PC-3 (cell line): ENCODE results near the gene MOB3A. TPM values are rescaled to one million over a fixed set of nuclear protein-coding genes. Genes with fewer than 3 reads are reported as not detected.

Experiments used
- ATAC-seq: fragments of 200-7000 bp; cut with Tn5 transposase; 2 replicates; pipeline ENCODE4 v1.9.1; 2020; ENCODE audit warnings: mild to moderate bottlenecking, moderate library complexity
- BruUV-seq: library from RNA; stranded (reverse); fragments of 400-500 nt; replicated peaks from 2 replicates; lab custom pipeline; 2021; lab: Mats Ljungman, UMichigan
- CTCF ChIA-PET: fragments of 300-600 bp; sonication (Branson Sonifier 250); formaldehyde crosslinking; loops from one replicate; lab custom pipeline; 2022; ENCODE audit warnings: antibody characterized with exemption; lab: Charles Lee
- POLR2A ChIA-PET: fragments of 300-600 bp; sonication (Branson Sonifier 250); formaldehyde crosslinking; loops from one replicate; lab custom pipeline; 2022; ENCODE audit warnings: antibody characterized with exemption; ENCODE audit not compliant: unreplicated experiment; lab: Charles Lee
- DNase-seq: peaks from one replicate; pipeline ENCODE4 v3.0.0-alpha.2; 2015
- H2AFZ ChIP-seq: fragments of 300-600 bp; sonication (generic); 2 replicates; pipeline ENCODE4 v1.6.0; 2016; ENCODE audit warnings: antibody characterized with exemption, low read length
- H3F3A ChIP-seq: fragments of 300-600 bp; sonication (generic); one replicate; pipeline ENCODE4 v1.6.0; 2017; ENCODE audit warnings: antibody characterized with exemption, low read length, control low read depth, mild to moderate bottlenecking; ENCODE audit not compliant: unreplicated experiment
- H3K27ac ChIP-seq: fragments of 300-600 bp; sonication (generic); 2 replicates; pipeline ENCODE4 v1.5.1; 2016; ENCODE audit warnings: mild to moderate bottlenecking, low read length
- H3K27me3 ChIP-seq: fragments of 300-600 bp; sonication (generic); 2 replicates; pipeline ENCODE4 v1.6.1; 2016; ENCODE audit warnings: low read length, mixed read lengths
- H3K36me3 ChIP-seq: fragments of 300-600 bp; sonication (generic); 2 replicates; pipeline ENCODE4 v1.6.1; 2016; ENCODE audit warnings: low read depth, mixed run types, low read length, mixed read lengths
- H3K4me1 ChIP-seq: fragments of 300-600 bp; sonication (generic); 2 replicates; pipeline ENCODE4 v1.5.1; 2016; ENCODE audit warnings: low read length; ENCODE audit not compliant: insufficient read depth
- H3K4me2 ChIP-seq: fragments of 300-600 bp; sonication (generic); 2 replicates; pipeline ENCODE4 v1.6.0; 2016; ENCODE audit warnings: low read length
- H3K4me3 ChIP-seq: fragments of 300-600 bp; sonication (generic); 2 replicates; pipeline ENCODE4 v1.5.1; 2016; ENCODE audit warnings: mild to moderate bottlenecking, low read length, mixed read lengths
- H3K79me2 ChIP-seq: fragments of 300-600 bp; sonication (generic); 2 replicates; pipeline ENCODE4 v1.6.1; 2017; ENCODE audit warnings: low read length, mixed read lengths
- H3K9ac ChIP-seq: fragments of 300-600 bp; sonication (generic); 2 replicates; pipeline ENCODE4 v1.6.0; 2016; ENCODE audit warnings: mild to moderate bottlenecking, low read length
- H3K9me2 ChIP-seq: fragments of 300-600 bp; sonication (generic); replicated peaks from 2 replicates; pipeline ENCODE4 v1.6.1; 2016; ENCODE audit warnings: mixed run types, low read length, mixed read lengths
- H3K9me3 ChIP-seq: fragments of 300-600 bp; sonication (generic); 2 replicates; pipeline ENCODE4 v1.6.1; 2016; ENCODE audit warnings: low read length, mixed read lengths
- H4K20me1 ChIP-seq: fragments of 300-600 bp; sonication (generic); 2 replicates; pipeline ENCODE4 v1.6.1; 2016; ENCODE audit warnings: low read length, mixed read lengths
- EZH2 ChIP-seq: fragments of 300-600 bp; sonication (generic); IDR thresholded peaks from one replicate; pipeline ENCODE4 v1.6.1; 2017; ENCODE audit warnings: antibody characterized with exemption, mild to moderate bottlenecking, low read length; ENCODE audit not compliant: unreplicated experiment
- EZH2phosphoT487 ChIP-seq: fragments of 300-600 bp; sonication (generic); IDR thresholded peaks from 2 replicates; pipeline ENCODE4 v1.6.1; 2018; ENCODE audit warnings: mild to moderate bottlenecking, antibody characterized with exemption, low read length, borderline replicate concordance
- intact Hi-C: fragments of 100-400 bp; cut with micrococcal nuclease; formaldehyde crosslinking; loops from 2 replicates; pipeline ENCODE4 v1.9.0; 2023
- total RNA-seq: library from RNA; depleted of rRNA; stranded (reverse); fragments of >200 nt; gene quantifications from 2 replicates; pipeline ENCODE4 v1.2.3, GENCODE V29; 2014
- TF ChIP-seq, protein P1 (sequence below): fragments of 300-600 bp; sonication (generic); conservative IDR thresholded peaks from 2 replicates; pipeline ENCODE4 v1.5.1; 2017; ENCODE audit warnings: antibody characterized with exemption, low read depth, mild to moderate bottlenecking, low read length

MOB3A gene
- total RNA-seq, 1 experiment from 2014 or later: 15.1 TPM

DNA sequence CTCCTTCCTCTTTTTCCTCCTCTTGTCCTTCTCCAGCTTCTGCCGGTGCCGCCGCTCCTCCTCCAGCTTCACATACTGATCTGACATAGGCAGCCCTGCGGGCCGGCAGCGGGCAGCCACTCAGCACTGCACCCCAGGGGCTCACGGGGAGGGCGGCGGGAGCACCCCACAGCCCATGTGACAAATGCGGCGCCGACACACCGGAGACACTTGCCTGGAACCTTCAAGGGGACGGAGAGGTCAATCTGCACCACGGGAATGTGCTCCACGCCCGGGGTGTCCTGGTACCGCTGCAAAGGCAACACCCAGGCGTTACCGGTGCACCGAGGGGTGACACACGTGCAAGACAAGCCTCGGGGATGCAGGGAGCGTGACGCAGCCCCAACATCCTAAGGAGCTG is 19.2 kb upstream of the MOB3A start:
- H3F3A ChIP-seq: no peaks in the 10 kb centered on the region
- H3K4me2 ChIP-seq: no peak overlapping the region
- POLR2A ChIA-PET: no interaction called here
- no peak for TF ChIP-seq EZH2
- TF ChIP-seq EZH2phosphoT487: no peak
- TF ChIP-seq, protein P1, sequence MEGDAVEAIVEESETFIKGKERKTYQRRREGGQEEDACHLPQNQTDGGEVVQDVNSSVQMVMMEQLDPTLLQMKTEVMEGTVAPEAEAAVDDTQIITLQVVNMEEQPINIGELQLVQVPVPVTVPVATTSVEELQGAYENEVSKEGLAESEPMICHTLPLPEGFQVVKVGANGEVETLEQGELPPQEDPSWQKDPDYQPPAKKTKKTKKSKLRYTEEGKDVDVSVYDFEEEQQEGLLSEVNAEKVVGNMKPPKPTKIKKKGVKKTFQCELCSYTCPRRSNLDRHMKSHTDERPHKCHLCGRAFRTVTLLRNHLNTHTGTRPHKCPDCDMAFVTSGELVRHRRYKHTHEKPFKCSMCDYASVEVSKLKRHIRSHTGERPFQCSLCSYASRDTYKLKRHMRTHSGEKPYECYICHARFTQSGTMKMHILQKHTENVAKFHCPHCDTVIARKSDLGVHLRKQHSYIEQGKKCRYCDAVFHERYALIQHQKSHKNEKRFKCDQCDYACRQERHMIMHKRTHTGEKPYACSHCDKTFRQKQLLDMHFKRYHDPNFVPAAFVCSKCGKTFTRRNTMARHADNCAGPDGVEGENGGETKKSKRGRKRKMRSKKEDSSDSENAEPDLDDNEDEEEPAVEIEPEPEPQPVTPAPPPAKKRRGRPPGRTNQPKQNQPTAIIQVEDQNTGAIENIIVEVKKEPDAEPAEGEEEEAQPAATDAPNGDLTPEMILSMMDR: no peak
- H3K27me3 ChIP-seq: no peaks in the 10 kb centered on the region
- H3K4me3 ChIP-seq: no peak overlapping the region
- no peaks in the 10 kb centered on the region for H3K9me3 ChIP-seq
- ATAC-seq: no peak
- no peak overlapping the region for H3K9ac ChIP-seq
- no peaks in the 10 kb centered on the region for H3K79me2 ChIP-seq
- no peaks in the 10 kb centered on the region for H3K4me1 ChIP-seq
- no peak overlapping the region for H2AFZ ChIP-seq
- DNase-seq: no peak
- peaks cover 13% of the 10 kb centered on the region for H3K36me3 ChIP-seq
- intact Hi-C loops: no loop called here
- H3K27ac ChIP-seq: no peak overlapping the region
- H4K20me1 ChIP-seq: no peaks in the 10 kb centered on the region
- no TSS peak for BruUV-seq
- no peaks in the 10 kb centered on the region for H3K9me2 ChIP-seq
- CTCF ChIA-PET: no interaction called here

DNA sequence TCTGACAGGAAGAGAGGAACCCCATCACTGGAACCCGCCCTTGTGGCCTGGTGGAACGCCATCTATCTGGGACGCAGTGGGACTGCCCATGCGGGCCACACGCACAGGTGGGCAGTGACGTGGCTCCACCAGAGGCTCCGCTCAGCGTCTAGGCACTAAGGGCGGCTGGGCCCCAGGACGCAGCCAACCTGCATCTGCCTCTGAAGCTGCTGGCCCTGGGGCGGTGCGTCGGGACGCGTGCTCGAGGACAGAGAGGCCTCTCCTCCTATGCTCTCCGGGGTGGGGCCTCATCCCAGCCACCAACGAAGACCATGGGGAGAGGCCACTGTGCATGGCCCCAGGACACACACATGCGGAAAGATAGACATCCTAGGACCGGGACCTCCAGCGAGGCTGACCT is 18.7 kb upstream of the MOB3A start:
- H3K9me3 ChIP-seq: no peaks in the 10 kb centered on the region
- no peak overlapping the region for H3K9ac ChIP-seq
- no peaks in the 10 kb centered on the region for H3K27me3 ChIP-seq
- no peak overlapping the region for H3K27ac ChIP-seq
- ATAC-seq (no peak), DNase-seq (no peak)
- ChIA-PET POLR2A (no interaction called here), CTCF (no interaction called here)
- H3K36me3 ChIP-seq: peaks cover 13% of the 10 kb centered on the region
- no peaks in the 10 kb centered on the region for H3F3A ChIP-seq
- H4K20me1 ChIP-seq: no peaks in the 10 kb centered on the region
- no TSS peak for BruUV-seq
- H2AFZ ChIP-seq: no peak overlapping the region
- H3K4me2 ChIP-seq: no peak overlapping the region
- intact Hi-C loops: no loop called here
- H3K79me2 ChIP-seq: no peaks in the 10 kb centered on the region
- TF ChIP-seq, protein P1: no peak
- no peak for TF ChIP-seq EZH2phosphoT487
- TF ChIP-seq EZH2: no peak
- H3K9me2 ChIP-seq: no peaks in the 10 kb centered on the region
- H3K4me1 ChIP-seq: no peaks in the 10 kb centered on the region
- no peak overlapping the region for H3K4me3 ChIP-seq

DNA sequence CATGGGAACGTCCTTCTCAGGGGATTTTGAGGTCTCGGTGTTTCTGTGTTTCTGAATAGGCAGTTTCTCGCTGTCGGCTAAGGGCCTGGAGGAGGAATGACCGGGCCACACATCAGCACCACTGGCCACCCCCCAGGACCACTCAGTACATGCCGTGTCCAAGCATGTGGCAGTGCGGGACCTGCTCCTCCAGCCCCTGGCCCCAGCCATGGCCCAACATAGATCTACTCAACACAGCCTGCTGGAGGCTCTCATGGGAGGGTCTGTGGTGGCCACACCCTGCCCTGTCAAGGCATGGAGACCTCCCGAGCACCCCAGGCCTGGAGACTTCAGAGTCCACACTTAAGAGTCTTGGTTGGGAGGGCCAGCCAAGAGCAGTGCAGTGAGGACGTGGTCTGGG is 18.1 kb upstream of the MOB3A start:
- H3K9me3 ChIP-seq: no peaks in the 10 kb centered on the region
- H3K79me2 ChIP-seq: no peaks in the 10 kb centered on the region
- BruUV-seq: no TSS peak
- H3K36me3 ChIP-seq: peaks cover 13% of the 10 kb centered on the region
- ATAC-seq: no peak
- H3K9me2 ChIP-seq: no peaks in the 10 kb centered on the region
- ChIA-PET POLR2A (no interaction called here), CTCF (no interaction called here)
- H3K4me2 ChIP-seq: no peak overlapping the region
- no peak overlapping the region for H3K4me3 ChIP-seq
- no peaks in the 10 kb centered on the region for H3K4me1 ChIP-seq
- H3F3A ChIP-seq: no peaks in the 10 kb centered on the region
- H3K27me3 ChIP-seq: no peaks in the 10 kb centered on the region
- DNase-seq: no peak
- no peaks in the 10 kb centered on the region for H4K20me1 ChIP-seq
- H3K9ac ChIP-seq: no peak overlapping the region
- H2AFZ ChIP-seq: no peak overlapping the region
- no peak for TF ChIP-seq EZH2phosphoT487
- TF ChIP-seq, protein P1: no peak
- TF ChIP-seq EZH2: no peak
- H3K27ac ChIP-seq: no peak overlapping the region
- intact Hi-C loops: no loop called here
